ENCODE measurements around the gene JAML.

JAML gene

DNA sequence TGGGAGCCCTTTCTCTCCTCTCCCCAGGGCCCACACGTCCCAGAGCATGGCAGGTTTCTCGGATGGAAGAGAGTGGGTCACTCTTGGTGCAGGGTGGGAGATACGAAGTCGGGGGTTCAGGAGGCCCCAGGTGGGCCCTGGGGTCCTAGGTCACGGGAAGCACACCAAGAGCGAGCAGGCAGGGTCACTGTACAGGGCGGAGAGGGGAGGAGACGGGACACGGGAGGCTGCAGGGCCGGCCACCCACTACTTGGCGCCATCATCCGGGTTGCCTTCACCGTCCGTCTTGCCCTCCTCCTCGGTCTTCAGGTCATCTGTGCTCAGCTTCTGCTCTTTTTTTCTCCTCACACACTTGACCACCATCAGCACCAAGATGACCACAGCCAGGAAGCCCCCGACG, 58.2 kb downstream of the JAML start:
- Mint-ChIP-seq H3K36me3 (ENCODE audit: low read depth) (no peaks in the 10 kb centered on the region), H3K9me3 (no peaks in the 10 kb centered on the region), H3K4me3 (no peak overlapping the region), H3K27ac (no peak overlapping the region), H3K4me1 (no peaks in the 10 kb centered on the region), H3K27me3 (ENCODE audit: low read depth, poor library complexity) (peaks cover 96% of the 10 kb centered on the region)
- TF ChIP-seq, protein P1, sequence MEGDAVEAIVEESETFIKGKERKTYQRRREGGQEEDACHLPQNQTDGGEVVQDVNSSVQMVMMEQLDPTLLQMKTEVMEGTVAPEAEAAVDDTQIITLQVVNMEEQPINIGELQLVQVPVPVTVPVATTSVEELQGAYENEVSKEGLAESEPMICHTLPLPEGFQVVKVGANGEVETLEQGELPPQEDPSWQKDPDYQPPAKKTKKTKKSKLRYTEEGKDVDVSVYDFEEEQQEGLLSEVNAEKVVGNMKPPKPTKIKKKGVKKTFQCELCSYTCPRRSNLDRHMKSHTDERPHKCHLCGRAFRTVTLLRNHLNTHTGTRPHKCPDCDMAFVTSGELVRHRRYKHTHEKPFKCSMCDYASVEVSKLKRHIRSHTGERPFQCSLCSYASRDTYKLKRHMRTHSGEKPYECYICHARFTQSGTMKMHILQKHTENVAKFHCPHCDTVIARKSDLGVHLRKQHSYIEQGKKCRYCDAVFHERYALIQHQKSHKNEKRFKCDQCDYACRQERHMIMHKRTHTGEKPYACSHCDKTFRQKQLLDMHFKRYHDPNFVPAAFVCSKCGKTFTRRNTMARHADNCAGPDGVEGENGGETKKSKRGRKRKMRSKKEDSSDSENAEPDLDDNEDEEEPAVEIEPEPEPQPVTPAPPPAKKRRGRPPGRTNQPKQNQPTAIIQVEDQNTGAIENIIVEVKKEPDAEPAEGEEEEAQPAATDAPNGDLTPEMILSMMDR (IDR thresholded peaks at IDR 0.05): no peak
- DNase-seq: no peak

DNA sequence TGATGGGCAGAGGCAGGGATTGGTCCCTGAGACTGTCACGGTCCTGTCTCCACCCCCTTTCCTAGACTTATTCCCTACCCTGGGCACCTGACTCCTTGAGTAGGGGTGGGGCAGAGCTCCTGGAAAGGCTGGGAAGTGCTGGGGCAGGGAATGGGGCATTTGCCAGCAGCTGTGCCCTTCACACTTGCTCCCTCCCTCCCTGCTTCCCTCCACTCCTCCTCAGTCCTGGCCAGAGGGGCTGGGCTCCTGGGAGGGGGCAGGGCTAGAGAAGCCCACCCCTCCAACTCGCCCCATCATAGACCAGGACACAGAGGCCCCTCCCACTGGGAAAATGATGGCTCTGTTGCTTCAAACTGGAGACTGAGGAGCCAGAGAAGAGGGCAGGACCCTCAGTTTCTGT, 59.9 kb downstream of the JAML start:
- TF ChIP-seq, protein P1 (IDR thresholded peaks at IDR 0.05): no peak
- Mint-ChIP-seq H3K4me1 (no peaks in the 10 kb centered on the region), H3K4me3 (no peak overlapping the region), H3K27ac (no peak overlapping the region), H3K36me3 (ENCODE audit: low read depth) (no peaks in the 10 kb centered on the region), H3K27me3 (ENCODE audit: low read depth, poor library complexity) (peaks cover 96% of the 10 kb centered on the region), H3K9me3 (no peaks in the 10 kb centered on the region)
- DNase-seq: no peak

DNA sequence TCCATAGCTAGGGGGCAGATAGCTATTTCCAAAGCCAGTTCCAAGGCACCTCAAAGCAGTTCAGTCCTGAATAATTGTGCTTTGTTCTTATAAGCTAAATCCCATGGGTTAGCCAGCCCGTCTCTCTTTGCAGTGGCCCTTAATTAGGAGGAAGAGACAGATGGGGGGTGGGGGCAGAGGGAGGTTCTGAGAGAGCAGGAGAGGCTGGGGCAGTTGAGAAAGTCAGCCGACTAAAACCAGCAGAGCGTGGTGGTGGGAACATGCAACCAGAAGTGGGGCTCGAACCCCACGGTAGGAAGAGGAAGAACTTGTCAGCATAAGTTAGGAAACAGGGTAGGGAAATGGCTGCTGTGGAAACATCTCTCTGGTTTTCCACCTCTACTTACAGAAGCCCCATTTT, 61.3 kb downstream of the JAML start:
- Mint-ChIP-seq H3K4me3 (no peak overlapping the region), H3K4me1 (no peaks in the 10 kb centered on the region), H3K27ac (no peak overlapping the region), H3K27me3 (ENCODE audit: low read depth, poor library complexity) (peaks cover 96% of the 10 kb centered on the region), H3K36me3 (ENCODE audit: low read depth) (no peaks in the 10 kb centered on the region), H3K9me3 (no peaks in the 10 kb centered on the region)
- TF ChIP-seq, protein P1 (IDR thresholded peaks at IDR 0.05): no peak
- no peak for DNase-seq

DNA sequence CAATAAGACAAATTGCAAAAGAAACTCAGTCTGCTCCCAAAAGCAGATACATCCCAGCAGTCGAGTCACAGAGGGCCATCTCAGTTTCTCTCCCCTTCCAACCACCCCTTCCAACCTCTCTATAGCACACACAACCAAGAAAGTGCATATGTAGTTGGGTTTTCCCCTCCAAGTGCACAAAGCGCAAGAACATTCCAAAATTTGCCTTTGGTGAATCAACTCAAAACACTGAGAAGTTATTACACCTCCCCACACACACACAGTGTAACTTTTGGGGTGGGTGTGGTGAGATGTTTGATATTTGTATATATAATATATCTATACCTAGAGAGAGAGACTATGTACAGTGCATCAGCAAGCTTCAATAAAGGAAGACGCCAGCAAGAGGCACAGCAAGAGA, 62.0 kb downstream of the JAML start:
- no peaks in the 10 kb centered on the region for H3K36me3 Mint-ChIP-seq (ENCODE audit: low read depth)
- no peak overlapping the region for H3K27ac Mint-ChIP-seq
- TF ChIP-seq, protein P1 (IDR thresholded peaks at IDR 0.05): no peak
- H3K4me3 Mint-ChIP-seq: no peak overlapping the region
- H3K9me3 Mint-ChIP-seq: no peaks in the 10 kb centered on the region
- peaks cover 96% of the 10 kb centered on the region for H3K27me3 Mint-ChIP-seq (ENCODE audit: low read depth, poor library complexity)
- DNase-seq: no peak
- no peaks in the 10 kb centered on the region for H3K4me1 Mint-ChIP-seq

DNA sequence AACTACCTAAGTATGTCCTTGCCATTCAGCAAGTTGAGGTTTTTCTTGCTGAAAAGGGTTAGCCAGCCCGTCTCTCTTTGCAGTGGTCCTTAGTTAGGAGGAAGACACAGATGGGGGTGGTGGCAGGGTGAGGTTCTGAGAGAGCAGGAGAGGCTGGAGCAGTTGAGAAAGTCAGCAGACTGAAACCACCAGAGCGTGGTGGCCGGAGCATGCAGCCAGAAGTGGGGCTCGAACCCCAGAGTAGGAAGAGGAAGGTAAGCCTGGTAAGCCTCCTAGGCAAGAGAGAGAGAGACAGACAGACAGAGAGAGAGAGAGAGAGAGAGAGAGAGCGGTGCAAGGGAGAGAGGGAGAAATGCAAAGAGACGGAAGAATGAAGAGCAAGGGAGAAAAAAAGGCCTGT, 63.0 kb downstream of the JAML start:
- peaks cover 5% of the 10 kb centered on the region for H3K4me1 Mint-ChIP-seq
- no peak overlapping the region for H3K27ac Mint-ChIP-seq
- H3K36me3 Mint-ChIP-seq (ENCODE audit: low read depth): no peaks in the 10 kb centered on the region
- no peak overlapping the region for H3K4me3 Mint-ChIP-seq
- TF ChIP-seq, protein P1 (IDR thresholded peaks at IDR 0.05): no peak
- no peaks in the 10 kb centered on the region for H3K9me3 Mint-ChIP-seq
- H3K27me3 Mint-ChIP-seq (ENCODE audit: low read depth, poor library complexity): peaks cover 96% of the 10 kb centered on the region
- DNase-seq: no peak

DNA sequence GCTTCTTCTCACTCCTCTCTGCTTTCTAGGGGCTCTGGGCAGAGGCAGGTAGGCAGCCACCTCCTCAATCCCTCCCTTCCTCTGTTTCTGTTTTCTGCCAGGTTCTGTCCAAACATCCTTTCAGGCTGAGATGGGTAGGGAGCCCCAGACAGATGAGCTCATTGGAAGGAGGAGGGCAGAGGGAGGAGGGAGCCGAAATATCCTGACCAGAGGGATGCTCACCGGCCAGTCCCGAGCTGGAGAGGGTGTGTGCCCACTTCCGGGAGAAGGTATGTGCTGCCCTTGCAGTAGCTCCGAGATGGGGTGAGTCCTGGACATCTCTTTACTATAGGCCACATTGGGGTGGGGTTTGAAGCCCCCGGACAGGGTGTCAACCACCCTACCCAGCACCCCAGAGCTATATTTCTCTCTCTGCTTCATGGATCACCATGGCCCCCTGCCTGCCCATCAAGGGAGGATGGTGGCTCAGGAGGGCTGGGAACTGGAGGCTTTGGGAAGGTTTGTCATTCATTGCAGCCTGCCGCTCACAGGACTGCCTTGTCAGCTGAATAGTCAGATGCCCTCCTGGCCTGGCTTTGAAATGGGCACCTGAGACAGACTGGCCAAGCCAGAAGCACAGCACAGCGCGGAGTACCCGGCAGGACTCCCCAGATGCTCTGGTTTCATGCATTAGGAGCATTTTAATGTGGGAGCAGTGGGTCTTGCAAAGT, 67.5 kb downstream of the JAML start:
- no peak for DNase-seq
- Mint-ChIP-seq H3K36me3 (ENCODE audit: low read depth) (no peaks in the 10 kb centered on the region), H3K27me3 (ENCODE audit: low read depth, poor library complexity) (peaks cover 100% of the 10 kb centered on the region), H3K27ac (no peak overlapping the region), H3K4me1 (peaks cover 35% of the 10 kb centered on the region), H3K9me3 (no peaks in the 10 kb centered on the region), H3K4me3 (peak overlapping the region; percentile 71)
- TF ChIP-seq, protein P1 (IDR thresholded peaks at IDR 0.05): no peak
